ENCODE data around the gene HMX2.
"Not testable (repeated sequence)": the region's sequence is repeated elsewhere in the genome, so short reads cannot be mapped to it uniquely, and the experiment has no call there.

The HMX2 gene

DNA sequence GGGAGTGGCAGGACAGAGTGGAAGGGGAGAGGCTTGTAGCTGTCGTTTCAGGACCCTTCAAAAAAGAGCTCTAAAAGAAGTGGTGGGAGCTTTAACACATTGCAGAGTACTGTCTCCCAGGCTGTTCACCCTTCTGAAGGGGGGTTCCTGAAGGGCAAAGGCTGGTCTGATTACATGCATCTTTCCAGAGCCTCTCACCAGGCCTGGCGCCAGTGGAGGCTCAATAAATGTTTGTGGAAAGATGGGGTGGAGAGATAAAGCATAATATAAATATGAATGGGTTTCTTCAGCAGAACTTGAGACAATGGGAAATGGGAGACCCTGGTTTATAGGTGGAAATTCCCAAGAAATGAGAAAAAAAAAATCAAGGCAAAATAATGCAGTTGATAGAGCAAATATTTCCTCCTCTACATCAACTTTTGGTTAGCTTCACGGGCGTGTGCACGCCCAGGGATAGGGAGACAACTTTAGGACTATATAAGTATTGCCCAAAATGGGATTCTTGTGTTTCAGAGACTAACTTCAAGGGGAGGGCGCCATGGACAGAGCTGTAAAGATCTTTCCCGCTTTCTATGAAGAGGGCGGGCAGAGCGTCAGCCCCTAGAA is 5.7 kb downstream of the HMX2 start:
- no peak for DNase-seq (ENCODE audit: low read depth)

GRCh38 chr10:123154092-123154710 is 6.3 kb downstream of the HMX2 start, which contains the start of gene BUB3:
Gene BUB3, plus strand, starts transcription at chr10:123154402. Its CDS starts 516 bp downstream, at chr10:123154918.
- DNase-seq (ENCODE audit: low read depth), result peak; percentile 84

GRCh38 chr10:123154711-123155505 is 7.0 kb downstream of the HMX2 start:
- peak; percentile 40 for DNase-seq (ENCODE audit: low read depth)

- no peak for DNase-seq (ENCODE audit: low read depth)
Measured at GRCh38 chr10:123156078-123156477, 8.1 kb downstream of the HMX2 start.

DNA sequence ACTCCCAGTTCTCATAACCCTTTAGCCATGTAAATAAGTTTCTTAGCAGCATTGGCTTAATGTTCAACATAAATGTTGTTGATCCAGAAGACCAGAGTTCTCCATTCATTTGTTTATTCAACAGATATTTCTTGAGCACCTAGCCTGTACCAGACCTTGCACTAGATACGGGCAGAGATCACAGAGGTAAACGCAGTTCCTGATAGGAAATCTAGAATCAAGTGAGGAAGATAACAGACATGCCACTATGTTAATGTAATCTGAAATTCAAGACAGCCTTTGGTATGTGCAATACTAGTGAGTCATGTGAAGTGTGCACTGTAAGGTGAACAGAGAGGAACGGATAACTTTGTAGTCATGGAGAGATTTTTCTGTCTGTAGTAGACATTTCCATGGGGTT is 9.3 kb downstream of the HMX2 start:
- DNase-seq (ENCODE audit: low read depth), result no peak

DNA sequence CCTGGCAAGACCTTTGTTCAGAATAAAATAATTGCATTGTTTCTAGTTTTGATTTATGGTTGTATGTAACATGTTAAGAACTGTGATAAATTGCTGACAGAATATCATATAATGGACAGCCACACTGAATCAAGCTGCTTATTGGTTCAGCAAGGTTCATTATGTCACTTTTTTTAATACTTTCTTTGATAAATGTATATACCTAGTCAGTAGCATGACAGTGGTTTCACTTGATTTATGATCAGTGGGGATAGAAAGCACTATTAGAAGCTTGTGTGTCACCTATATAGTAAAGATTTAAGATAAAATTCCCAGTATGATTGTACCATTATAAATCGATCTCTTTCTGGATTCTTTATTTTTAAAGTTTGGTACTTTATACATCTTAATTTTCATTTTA is 10.7 kb downstream of the HMX2 start:
- no peak for DNase-seq (ENCODE audit: low read depth)

- no peak for DNase-seq (ENCODE audit: low read depth)
Measured at GRCh38 chr10:123160311-123160980, 12.5 kb downstream of the HMX2 start.

GRCh38 chr10:123164319-123164718 is 16.4 kb downstream of the HMX2 start:
- no peak for DNase-seq (ENCODE audit: low read depth)

GRCh38 chr10:123165445-123166072 is 17.6 kb downstream of the HMX2 start:
- no peak for DNase-seq (ENCODE audit: low read depth)

DNA sequence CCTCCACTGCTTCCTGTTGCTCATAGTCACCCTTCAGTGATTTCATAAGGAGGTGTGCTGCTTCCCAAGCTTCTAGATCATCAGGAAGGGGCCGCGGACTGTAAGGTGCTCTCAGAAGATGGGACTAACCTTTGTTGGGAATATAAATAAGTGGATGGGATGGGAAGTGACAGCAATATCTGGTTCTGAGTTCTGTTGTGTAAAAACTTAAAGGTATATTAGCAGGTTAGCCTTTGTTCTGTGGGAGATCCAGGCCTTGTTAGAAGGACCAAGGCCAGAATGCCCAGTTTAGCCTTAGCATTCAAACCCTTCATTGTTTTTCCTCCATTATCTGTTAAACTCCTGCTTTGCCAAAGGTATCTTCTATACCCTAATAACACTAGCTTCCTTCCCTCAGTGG is 18.7 kb downstream of the HMX2 start:
- DNase-seq (ENCODE audit: low read depth), result no peak

GRCh38 chr10:123170961-123171360 is 23.0 kb downstream of the HMX2 start:
- DNase-seq (ENCODE audit: low read depth), result no peak

DNA sequence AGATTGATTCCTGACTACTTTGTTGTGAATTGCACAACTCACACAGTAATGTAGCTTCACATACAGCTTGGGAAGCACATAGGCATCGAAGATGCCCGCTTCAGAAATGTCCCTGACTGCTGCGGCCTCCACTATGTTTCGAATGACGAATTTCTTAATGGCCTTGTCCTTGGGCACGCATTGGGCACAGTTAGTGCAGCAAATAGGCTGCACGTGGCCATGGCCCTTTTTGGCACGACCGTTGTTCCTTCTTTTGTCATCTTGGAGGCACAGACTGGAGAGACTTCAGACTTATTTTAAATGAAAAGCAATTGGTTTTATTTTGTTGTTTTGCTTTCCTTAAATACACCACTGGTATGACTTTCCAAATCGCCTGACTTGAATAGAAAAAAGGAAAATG is 23.7 kb downstream of the HMX2 start:
- not testable (repeated sequence) for DNase-seq (ENCODE audit: low read depth)

GRCh38 chr10:123175389-123176387 is 27.8 kb downstream of the HMX2 start:
- no peak for DNase-seq (ENCODE audit: low read depth)

DNA sequence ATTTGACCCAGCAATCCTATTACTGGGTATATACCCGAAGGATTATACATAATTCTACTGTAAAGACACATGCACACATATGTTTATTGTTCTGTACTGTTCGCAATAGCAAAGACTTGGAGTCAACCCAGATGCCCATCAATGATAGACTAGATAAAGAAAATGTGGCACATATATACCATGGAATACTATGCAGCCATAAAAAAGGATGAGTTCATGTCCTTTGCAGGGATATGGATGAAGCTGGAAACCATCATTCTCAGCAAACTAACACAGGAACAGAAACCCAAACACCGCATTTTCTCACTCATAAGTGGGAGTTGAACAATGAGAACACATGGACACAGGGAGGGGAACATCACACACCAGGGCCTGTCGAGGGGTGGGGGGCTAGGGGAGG is 30.5 kb downstream of the HMX2 start:
- DNase-seq (ENCODE audit: low read depth), result not testable (repeated sequence)

- DNase-seq (ENCODE audit: low read depth), result no peak
Measured at GRCh38 chr10:123180101-123181090, 32.5 kb downstream of the HMX2 start.

DNA sequence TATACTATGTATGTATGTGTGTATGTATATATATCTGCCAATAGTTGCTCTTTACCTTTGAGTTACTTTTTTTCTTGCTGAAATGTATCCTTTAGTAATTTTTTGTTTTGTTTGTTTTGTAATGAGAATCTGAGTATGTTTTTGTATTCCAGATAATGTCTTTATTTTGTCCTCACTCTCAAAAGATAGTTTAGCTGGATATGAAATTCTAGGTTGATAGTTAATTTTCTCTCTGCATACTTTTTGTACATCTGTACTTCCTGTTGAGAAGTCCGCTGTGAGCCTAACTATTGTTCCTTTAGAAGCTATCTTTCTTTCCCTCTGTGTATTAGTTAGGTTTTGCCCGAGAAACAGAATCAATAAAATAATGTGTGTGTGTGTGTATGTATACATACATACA is 35.8 kb downstream of the HMX2 start:
- no peak for DNase-seq (ENCODE audit: low read depth)

DNA sequence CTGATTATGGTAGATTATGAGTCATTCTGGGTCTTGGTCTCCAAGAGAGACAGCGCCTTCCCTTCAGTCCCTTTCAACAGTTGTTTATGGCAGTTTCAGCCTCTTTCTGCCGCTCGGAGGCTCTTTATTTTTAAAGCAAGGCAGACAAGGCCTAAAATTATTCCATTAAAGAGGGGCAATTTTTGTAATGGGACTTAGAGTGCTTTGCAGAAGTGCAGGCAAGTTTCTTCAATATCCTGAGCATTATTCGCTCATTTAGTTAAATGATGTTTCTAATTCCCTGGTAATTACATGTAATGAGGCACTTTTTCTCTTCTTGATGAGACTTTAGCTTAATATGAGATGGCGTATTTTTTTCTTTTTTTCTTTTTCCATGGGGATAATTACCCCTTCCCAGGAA is 39.8 kb downstream of the HMX2 start:
- no peak for DNase-seq (ENCODE audit: low read depth)

DNA sequence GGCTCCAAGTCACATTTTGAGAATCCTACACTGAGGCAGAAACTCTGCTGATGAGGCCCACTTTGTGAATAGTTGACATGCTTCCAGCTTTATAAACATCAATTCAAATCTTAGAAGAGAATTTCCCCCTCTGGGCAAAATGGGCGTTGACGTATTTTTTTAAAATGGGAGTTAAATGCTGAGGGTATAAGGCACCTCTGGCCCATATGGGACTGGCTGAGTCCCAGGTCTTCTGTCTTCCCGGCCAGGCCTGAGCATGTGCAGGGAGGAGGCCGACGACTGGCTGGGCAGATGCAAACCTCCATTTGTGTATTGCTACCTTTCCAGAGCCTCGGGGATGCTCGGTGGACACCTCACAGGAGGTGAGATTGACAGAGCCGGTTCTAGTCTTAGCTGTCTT is 44.0 kb downstream of the HMX2 start:
- no peak for DNase-seq (ENCODE audit: low read depth)

DNA sequence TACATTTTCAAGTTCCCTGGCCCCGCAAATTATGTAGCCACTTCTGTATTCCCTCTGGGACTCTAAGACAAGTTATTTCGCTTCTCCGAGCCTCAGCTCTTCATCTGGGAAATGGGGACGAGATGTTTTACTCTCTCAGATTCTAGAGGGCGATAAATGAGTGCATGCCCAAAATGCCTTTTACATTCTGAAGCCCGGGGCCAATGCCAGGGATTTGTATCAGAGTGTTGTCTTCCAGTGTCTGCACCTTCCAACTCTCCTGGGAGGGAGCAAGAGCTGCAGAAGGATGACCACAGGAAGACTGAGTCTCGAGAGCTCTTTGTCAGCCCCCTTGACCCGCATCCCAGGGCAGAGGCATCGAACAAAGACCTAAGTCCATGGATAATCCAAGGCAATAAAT is 46.1 kb downstream of the HMX2 start:
- no peak for DNase-seq (ENCODE audit: low read depth)
